OCI-LY7 (cell line): ENCODE data around the gene GTF2F1. TPM values are rescaled to one million over a fixed set of nuclear protein-coding genes. Genes with fewer than 3 reads are reported as not detected.
A peak's percentile ranks its signal among the peaks of the same experiment; 100 is the strongest.

ENCODE experiments used
- BruUV-seq: library from RNA; stranded (reverse); fragments of 400-500 nt; replicated peaks from 2 replicates; lab custom pipeline; 2021; lab: Mats Ljungman, UMichigan
- CTCF ChIA-PET: fragments of 300-600 bp; sonication (Branson Sonifier 250); formaldehyde crosslinking; loops from one replicate; lab custom pipeline; 2022; ENCODE audit warnings: antibody characterized with exemption; ENCODE audit not compliant: unreplicated experiment; lab: Charles Lee
- POLR2A ChIA-PET: fragments of 300-600 bp; sonication (Branson Sonifier 250); formaldehyde crosslinking; loops from one replicate; lab custom pipeline; 2022; ENCODE audit warnings: antibody characterized with exemption; lab: Charles Lee
- DNase-seq: peaks from one replicate; pipeline ENCODE4 v3.0.0-alpha.2; 2015; ENCODE audit warnings: low spot score
- H2AFZ ChIP-seq: fragments of 200-600 bp; sonication (generic), shearing (Covaris generic); 2 replicates; pipeline ENCODE4 v1.6.1; 2014; ENCODE audit warnings: mild to moderate bottlenecking, antibody characterized with exemption, low read length, moderate library complexity
- H3K27ac ChIP-seq: fragments of 200-600 bp; sonication (generic); 2 replicates; pipeline ENCODE4 v1.5.1; 2014; ENCODE audit warnings: mixed run types, low read depth, mild to moderate bottlenecking, moderate library complexity, low read length, inconsistent platforms; ENCODE audit not compliant: poor library complexity, severe bottlenecking
- H3K36me3 ChIP-seq: fragments of 200-600 bp; sonication (generic); 2 replicates; pipeline ENCODE4 v1.6.1; 2014; ENCODE audit warnings: mild to moderate bottlenecking, antibody characterized with exemption, low read length, moderate library complexity, mixed read lengths; ENCODE audit not compliant: insufficient read depth
- H3K4me1 ChIP-seq: fragments of 200-600 bp; sonication (generic); 2 replicates; pipeline ENCODE4 v1.5.1; 2014; ENCODE audit warnings: mild to moderate bottlenecking, low read length; ENCODE audit not compliant: insufficient read depth, poor library complexity, severe bottlenecking
- H3K4me2 ChIP-seq: fragments of 200-600 bp; sonication (generic); 2 replicates; pipeline ENCODE4 v1.6.1; 2014; ENCODE audit warnings: mild to moderate bottlenecking, low read length
- H3K4me3 ChIP-seq: fragments of 200-600 bp; sonication (generic); 2 replicates; pipeline ENCODE4 v1.5.1; 2014; ENCODE audit warnings: mild to moderate bottlenecking, low read depth, low read length; ENCODE audit not compliant: poor library complexity, severe bottlenecking
- H3K79me2 ChIP-seq: fragments of 200-600 bp; sonication (generic); 2 replicates; pipeline ENCODE4 v1.6.1; 2016; ENCODE audit warnings: low read depth, mild to moderate bottlenecking, low read length, moderate library complexity, mixed read lengths; ENCODE audit not compliant: insufficient read depth
- H3K9me2 ChIP-seq: fragments of 200-600 bp; sonication (generic); 2 replicates; pipeline ENCODE4 v1.6.1; 2016; ENCODE audit warnings: mild to moderate bottlenecking, low read length, mixed read lengths; ENCODE audit not compliant: insufficient read depth
- H3K9me3 ChIP-seq: fragments of 200-600 bp; sonication (generic); 2 replicates; pipeline ENCODE4 v1.6.1; 2014; ENCODE audit warnings: mild to moderate bottlenecking, mixed run types, low read length, mixed read lengths
- H4K20me1 ChIP-seq: fragments of 200-600 bp; sonication (generic); 2 replicates; pipeline ENCODE4 v1.6.1; 2014; ENCODE audit warnings: mild to moderate bottlenecking, antibody characterized with exemption, low read length, moderate library complexity, mixed read lengths; ENCODE audit not compliant: insufficient read depth
- EZH2phosphoT487 ChIP-seq: fragments of 200-600 bp; sonication (generic); IDR thresholded peaks from 2 replicates; pipeline ENCODE4 v1.6.1; 2018; ENCODE audit warnings: low read depth, borderline replicate concordance, mild to moderate bottlenecking, mixed run types, antibody characterized with exemption, low read length, moderate library complexity, mixed read lengths
- intact Hi-C: fragments of 100-400 bp; cut with micrococcal nuclease; formaldehyde crosslinking; loops from one replicate; pipeline ENCODE4 v1.10.0; 2022; ENCODE audit not compliant: unreplicated experiment
- total RNA-seq, 2 experiments: library from RNA; depleted of rRNA in 1 of 2; stranded (reverse); fragments of >200 nt in 1 of 2; shearing (Covaris generic) in 1 of 2; gene quantifications; 2 replicates each; pipeline ENCODE4 v1.2.3, GENCODE V29; 2014 to 2022
- TF ChIP-seq, protein P1 (sequence below): fragments of 200-600 bp; sonication (generic); conservative IDR thresholded peaks from 2 replicates; pipeline ENCODE4 v1.5.1; 2014; ENCODE audit warnings: mild to moderate bottlenecking, antibody characterized with exemption, low read length, moderate library complexity, mixed read lengths

GTF2F1 gene
- total RNA-seq, 2 experiments from 2014 or later, result 31.1 to 43.2 TPM

DNA sequence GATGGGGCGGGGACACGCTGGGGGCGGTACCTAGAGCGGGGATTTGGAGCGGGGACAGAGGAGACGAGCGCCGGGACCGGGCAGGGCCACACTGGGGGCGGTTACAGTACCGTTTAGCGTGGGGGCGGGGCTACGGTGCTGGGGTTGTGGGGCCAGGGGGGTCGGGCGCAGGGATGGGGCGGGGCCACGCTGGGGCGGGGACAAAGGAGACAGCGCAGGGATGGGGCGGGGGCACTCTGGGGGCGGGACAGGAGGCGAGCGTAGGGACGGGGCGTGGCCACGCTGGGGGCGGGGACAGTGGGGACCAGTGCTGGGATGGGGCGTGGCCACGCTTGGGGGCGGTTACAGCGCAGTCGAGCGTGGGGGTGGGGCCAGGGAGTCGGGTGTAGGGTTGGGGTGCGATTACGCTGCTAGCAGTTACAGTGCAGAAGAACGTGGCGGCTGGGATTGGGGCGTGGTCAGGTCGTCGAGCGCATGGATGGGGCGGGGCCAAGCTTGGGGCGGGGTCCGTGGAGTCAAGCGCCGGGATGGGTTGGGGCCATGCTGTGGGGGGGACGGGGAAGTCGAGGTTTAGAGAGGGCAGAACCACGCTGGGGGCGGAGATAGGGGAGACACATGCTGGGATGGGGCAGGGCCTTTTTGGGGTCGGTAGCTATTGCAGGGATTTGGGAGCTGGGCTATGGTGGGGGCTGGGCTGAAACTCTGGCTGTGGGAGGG is 19.7 kb downstream of the GTF2F1 start:
- intact Hi-C loops, result loop anchor here (2.0 kb wide), 2 partner anchors 52 to 364 kb away; partner anchors contain the start of genes GPR108 and KHSRP
- Histone ChIP-seq H3K27ac (peak overlapping the region; percentile 85), H4K20me1 (no peaks in the 10 kb centered on the region), H3K9me2 (no peaks in the 10 kb centered on the region), H3K36me3 (peaks cover 17% of the 10 kb centered on the region), H3K9me3 (no peaks in the 10 kb centered on the region), H3K79me2 (no peaks in the 10 kb centered on the region), H3K4me1 (peaks cover 13% of the 10 kb centered on the region), H2AFZ (peak overlapping the region; percentile 78), H3K4me2 (peak overlapping the region; percentile 84), H3K4me3 (peak overlapping the region; percentile 84)
- peak; percentile 98 for DNase-seq
- TF ChIP-seq, protein P1, sequence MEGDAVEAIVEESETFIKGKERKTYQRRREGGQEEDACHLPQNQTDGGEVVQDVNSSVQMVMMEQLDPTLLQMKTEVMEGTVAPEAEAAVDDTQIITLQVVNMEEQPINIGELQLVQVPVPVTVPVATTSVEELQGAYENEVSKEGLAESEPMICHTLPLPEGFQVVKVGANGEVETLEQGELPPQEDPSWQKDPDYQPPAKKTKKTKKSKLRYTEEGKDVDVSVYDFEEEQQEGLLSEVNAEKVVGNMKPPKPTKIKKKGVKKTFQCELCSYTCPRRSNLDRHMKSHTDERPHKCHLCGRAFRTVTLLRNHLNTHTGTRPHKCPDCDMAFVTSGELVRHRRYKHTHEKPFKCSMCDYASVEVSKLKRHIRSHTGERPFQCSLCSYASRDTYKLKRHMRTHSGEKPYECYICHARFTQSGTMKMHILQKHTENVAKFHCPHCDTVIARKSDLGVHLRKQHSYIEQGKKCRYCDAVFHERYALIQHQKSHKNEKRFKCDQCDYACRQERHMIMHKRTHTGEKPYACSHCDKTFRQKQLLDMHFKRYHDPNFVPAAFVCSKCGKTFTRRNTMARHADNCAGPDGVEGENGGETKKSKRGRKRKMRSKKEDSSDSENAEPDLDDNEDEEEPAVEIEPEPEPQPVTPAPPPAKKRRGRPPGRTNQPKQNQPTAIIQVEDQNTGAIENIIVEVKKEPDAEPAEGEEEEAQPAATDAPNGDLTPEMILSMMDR, result no peak
- TF ChIP-seq EZH2phosphoT487, result no peak
- BruUV-seq, result no TSS peak
- CTCF ChIA-PET, result interaction anchor here (0.6 to 0.9 kb wide), 2 partner anchors 11 to 52 kb away, joined by 4 to 6 read pairs; partner anchors contain the start of gene CLPP
- POLR2A ChIA-PET, result interaction anchor here (0.5 to 1.1 kb wide), 6 partner anchors 10 to 148 kb away, joined by 3 to 5 read pairs (median 4); partner anchors contain the start of gene KHSRP

DNA sequence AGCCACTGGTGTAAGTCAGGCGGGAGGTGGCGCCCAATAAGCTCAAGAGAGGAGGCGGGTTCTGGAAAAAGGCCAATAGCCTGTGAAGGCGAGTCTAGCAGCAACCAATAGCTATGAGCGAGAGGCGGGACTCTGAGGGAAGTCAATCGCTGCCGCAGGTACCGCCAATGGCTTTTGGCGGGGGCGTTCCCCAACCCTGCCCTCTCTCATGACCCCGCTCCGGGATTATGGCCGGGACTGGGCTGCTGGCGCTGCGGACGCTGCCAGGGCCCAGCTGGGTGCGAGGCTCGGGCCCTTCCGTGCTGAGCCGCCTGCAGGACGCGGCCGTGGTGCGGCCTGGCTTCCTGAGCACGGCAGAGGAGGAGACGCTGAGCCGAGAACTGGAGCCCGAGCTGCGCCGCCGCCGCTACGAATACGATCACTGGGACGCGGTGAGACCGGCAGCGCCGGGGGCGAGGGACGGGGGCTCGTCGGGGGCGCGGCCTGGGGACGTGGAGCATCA is 20.3 kb downstream of the GTF2F1 start, which contains the start of gene ALKBH7:
ALKBH7 (plus strand) TSS at position 201 of the 502 bp plus-strand sequence; CDS start at position 228, 27 bp downstream.
- Histone ChIP-seq H3K9me3 (no peaks in the 10 kb centered on the region), H3K4me1 (peaks cover 13% of the 10 kb centered on the region), H4K20me1 (no peaks in the 10 kb centered on the region), H3K4me2 (peak within 1 kb of the TSS; percentile 84), H3K79me2 (no peaks in the 10 kb centered on the region), H3K27ac (peak within 1 kb of the TSS; percentile 85), H2AFZ (peak within 1 kb of the TSS; percentile 78), H3K36me3 (peaks cover 19% of the 10 kb centered on the region), H3K4me3 (peak within 1 kb of the TSS; percentile 84), H3K9me2 (no peaks in the 10 kb centered on the region)
- CTCF ChIA-PET, result interaction anchor here (0.6 to 0.9 kb wide), 2 partner anchors 11 to 162 kb away, joined by 3 to 6 read pairs; partner anchors contain the start of gene CLPP
- BruUV-seq, result no TSS peak
- POLR2A ChIA-PET, result interaction anchor here (0.6 to 1.1 kb wide), 7 partner anchors 10 to 233 kb away, joined by 3 to 5 read pairs (median 3); partner anchors contain the start of gene KHSRP
- intact Hi-C loops, result loop anchor here (2.0 kb wide), 2 partner anchors 52 to 364 kb away; partner anchors contain the start of genes GPR108 and KHSRP
- peak; percentile 100 for DNase-seq
- TF ChIP-seq, protein P1, result no peak
- no peak for TF ChIP-seq EZH2phosphoT487
